Astrocyte (in vitro differentiated cells and primary cell): ENCODE measurements around the gene MAN1A1. TPM values are rescaled to one million over a fixed set of nuclear protein-coding genes. Genes with fewer than 3 reads are reported as not detected.
A peak's percentile ranks its signal among the peaks of the same experiment; 100 is the strongest.
"Not testable (repeated sequence)": the region's sequence is repeated elsewhere in the genome, so short reads cannot be mapped to it uniquely, and the experiment has no call there.

Source experiments
- DNase-seq: peaks from one replicate; pipeline ENCODE4 v3.0.0-alpha.2; 2010; ENCODE audit warnings: low read depth
- FAIRE-seq: peaks from 2 replicates; lab custom pipeline; 2011; peaks lifted over from hg19 to GRCh38; lab: Jason Lieb, UNC
- H2AFZ ChIP-seq: 2 replicates; pipeline ENCODE4 v1.6.0; 2012; ENCODE audit warnings: low read depth, low read length, inconsistent platforms
- H3K27ac ChIP-seq: 2 replicates; pipeline ENCODE4 v1.5.1; 2011; ENCODE audit warnings: low read depth, low read length, inconsistent platforms
- H3K27me3 ChIP-seq: 2 replicates; pipeline ENCODE4 v1.6.0; 2011; ENCODE audit warnings: low read length, inconsistent platforms; ENCODE audit not compliant: insufficient read depth
- H3K36me3 ChIP-seq: 2 replicates; pipeline ENCODE4 v1.5.1; 2011; ENCODE audit warnings: low read length, inconsistent platforms; ENCODE audit not compliant: insufficient read depth
- H3K4me1 ChIP-seq: 2 replicates; pipeline ENCODE4 v1.5.1; 2011; ENCODE audit warnings: low read length, inconsistent platforms; ENCODE audit not compliant: insufficient read depth
- H3K4me2 ChIP-seq: 2 replicates; pipeline ENCODE4 v1.6.0; 2012; ENCODE audit warnings: low read length, inconsistent platforms
- H3K4me3 ChIP-seq: 2 replicates; pipeline ENCODE4 v1.5.1; 2011; ENCODE audit warnings: low read depth, mild to moderate bottlenecking, low read length, inconsistent platforms; ENCODE audit not compliant: insufficient read depth
- H3K79me2 ChIP-seq: 2 replicates; pipeline ENCODE4 v1.6.0; 2012; ENCODE audit warnings: mild to moderate bottlenecking, low read length, inconsistent platforms; ENCODE audit not compliant: insufficient read depth
- H3K9ac ChIP-seq: 2 replicates; pipeline ENCODE4 v1.6.0; 2012; ENCODE audit warnings: mild to moderate bottlenecking, low read length, inconsistent platforms
- H3K9me3 ChIP-seq: 2 replicates; pipeline ENCODE4 v1.5.1; 2012; ENCODE audit warnings: low read depth, mild to moderate bottlenecking, low read length, inconsistent platforms; ENCODE audit not compliant: insufficient read depth
- H4K20me1 ChIP-seq: 2 replicates; pipeline ENCODE4 v1.6.0; 2012; ENCODE audit warnings: low read length, inconsistent platforms; ENCODE audit not compliant: insufficient read depth
- H3K27ac Mint-ChIP-seq: one replicate; pipeline ENCODE4 v1.8.0; 2021; ENCODE audit warnings: mild to moderate bottlenecking, mixed read lengths; ENCODE audit not compliant: unreplicated experiment
- H3K27me3 Mint-ChIP-seq: one replicate; pipeline ENCODE4 v1.8.0; 2021; ENCODE audit warnings: low read depth, mixed read lengths; ENCODE audit not compliant: unreplicated experiment
- H3K36me3 Mint-ChIP-seq: one replicate; pipeline ENCODE4 v1.8.0; 2021; ENCODE audit warnings: low read depth, mixed read lengths; ENCODE audit not compliant: unreplicated experiment
- H3K4me1 Mint-ChIP-seq: one replicate; pipeline ENCODE4 v1.8.0; 2021; ENCODE audit warnings: low read depth, mixed read lengths; ENCODE audit not compliant: unreplicated experiment
- H3K4me3 Mint-ChIP-seq: one replicate; pipeline ENCODE4 v1.8.0; 2021; ENCODE audit warnings: mild to moderate bottlenecking, moderate library complexity, mixed read lengths; ENCODE audit not compliant: unreplicated experiment
- H3K9me3 Mint-ChIP-seq: one replicate; pipeline ENCODE4 v1.8.0; 2021; ENCODE audit warnings: mild to moderate bottlenecking, mixed read lengths; ENCODE audit not compliant: unreplicated experiment
- CTCF ChIP-seq: IDR thresholded peaks from 2 replicates; pipeline ENCODE4 v1.5.1; 2011; ENCODE audit warnings: low read depth, mild to moderate bottlenecking, inconsistent platforms, low read length, moderate library complexity; ENCODE audit not compliant: insufficient read depth
- EZH2 ChIP-seq: IDR thresholded peaks from 2 replicates; pipeline ENCODE4 v1.6.1; 2012; ENCODE audit warnings: mild to moderate bottlenecking, low read length, inconsistent platforms; ENCODE audit not compliant: insufficient read depth
- total RNA-seq: library from RNA; stranded (reverse); gene quantifications from 2 replicates; pipeline ENCODE4 v1.2.1, GENCODE V29; 2021

The MAN1A1 gene
- total RNA-seq, 1 donor from 2014 or later, result 11.7 TPM

GRCh38 chr6:119170447-119171087, 179.0 kb downstream of the MAN1A1 start:
- Histone ChIP-seq H2AFZ (no peak overlapping the region), H4K20me1 (no peaks in the 10 kb centered on the region), H3K9me3 (no peaks in the 10 kb centered on the region), H3K4me2 (no peak overlapping the region), H3K4me1 (no peaks in the 10 kb centered on the region), H3K9ac (no peak overlapping the region), H3K27ac (no peak overlapping the region), H3K4me3 (no peak overlapping the region), H3K79me2 (no peaks in the 10 kb centered on the region), H3K36me3 (no peaks in the 10 kb centered on the region), H3K27me3 (no peaks in the 10 kb centered on the region)
- Mint-ChIP-seq H3K4me3 (no peak overlapping the region), H3K4me1 (peaks cover 20% of the 10 kb centered on the region), H3K27me3 (peaks cover 3% of the 10 kb centered on the region), H3K27ac (no peak overlapping the region), H3K36me3 (no peaks in the 10 kb centered on the region), H3K9me3 (peaks cover 1% of the 10 kb centered on the region)
- DNase-seq (peak; percentile 52), FAIRE-seq (no peak)
- no peak for TF ChIP-seq EZH2
- TF ChIP-seq CTCF, result no peak

GRCh38 chr6:119170103-119170446, 179.5 kb downstream of the MAN1A1 start:
- no peak for DNase-seq
- no peak overlapping the region for H3K4me3 ChIP-seq
- H4K20me1 ChIP-seq, result no peaks in the 10 kb centered on the region
- H3K9ac ChIP-seq, result no peak overlapping the region
- H3K27me3 ChIP-seq, result no peaks in the 10 kb centered on the region
- no peaks in the 10 kb centered on the region for H3K79me2 ChIP-seq
- TF ChIP-seq EZH2 (no peak), CTCF (no peak)
- no peak overlapping the region for H3K4me3 Mint-ChIP-seq
- no peak overlapping the region for H3K4me2 ChIP-seq
- H3K9me3 Mint-ChIP-seq, result peaks cover 1% of the 10 kb centered on the region
- H3K4me1 Mint-ChIP-seq, result peaks cover 20% of the 10 kb centered on the region
- no peak overlapping the region for H2AFZ ChIP-seq
- no peaks in the 10 kb centered on the region for H3K36me3 Mint-ChIP-seq
- no peaks in the 10 kb centered on the region for H3K9me3 ChIP-seq
- no peak for FAIRE-seq
- no peaks in the 10 kb centered on the region for H3K4me1 ChIP-seq
- no peaks in the 10 kb centered on the region for H3K36me3 ChIP-seq
- H3K27me3 Mint-ChIP-seq, result peaks cover 4% of the 10 kb centered on the region
- no peak overlapping the region for H3K27ac ChIP-seq
- no peak overlapping the region for H3K27ac Mint-ChIP-seq

- not testable (repeated sequence) for H3K27ac Mint-ChIP-seq, DNase-seq, H3K4me3 Mint-ChIP-seq, H3K27me3 ChIP-seq, H2AFZ ChIP-seq, H3K27me3 Mint-ChIP-seq, H3K4me2 ChIP-seq, H3K9me3 ChIP-seq, FAIRE-seq, H3K36me3 Mint-ChIP-seq, H3K79me2 ChIP-seq, H3K9ac ChIP-seq, H3K27ac ChIP-seq, H3K36me3 ChIP-seq, H3K9me3 Mint-ChIP-seq, H3K4me1 ChIP-seq, H4K20me1 ChIP-seq, H3K4me3 ChIP-seq
- peaks cover 20% of the 10 kb centered on the region for H3K4me1 Mint-ChIP-seq
These were observed 180.2 kb downstream of the MAN1A1 start for GRCh38 chr6:119169355-119169754.
